Measurements from ENCODE around the gene ZDHHC19. TPM values are rescaled to one million over a fixed set of nuclear protein-coding genes. Genes with fewer than 3 reads are reported as not detected.
"Not testable (repeated sequence)": the region's sequence is repeated elsewhere in the genome, so short reads cannot be mapped to it uniquely, and the experiment has no call there.

Gene ZDHHC19
- total RNA-seq, 1 donor from 2014 or later, result not detected

DNA sequence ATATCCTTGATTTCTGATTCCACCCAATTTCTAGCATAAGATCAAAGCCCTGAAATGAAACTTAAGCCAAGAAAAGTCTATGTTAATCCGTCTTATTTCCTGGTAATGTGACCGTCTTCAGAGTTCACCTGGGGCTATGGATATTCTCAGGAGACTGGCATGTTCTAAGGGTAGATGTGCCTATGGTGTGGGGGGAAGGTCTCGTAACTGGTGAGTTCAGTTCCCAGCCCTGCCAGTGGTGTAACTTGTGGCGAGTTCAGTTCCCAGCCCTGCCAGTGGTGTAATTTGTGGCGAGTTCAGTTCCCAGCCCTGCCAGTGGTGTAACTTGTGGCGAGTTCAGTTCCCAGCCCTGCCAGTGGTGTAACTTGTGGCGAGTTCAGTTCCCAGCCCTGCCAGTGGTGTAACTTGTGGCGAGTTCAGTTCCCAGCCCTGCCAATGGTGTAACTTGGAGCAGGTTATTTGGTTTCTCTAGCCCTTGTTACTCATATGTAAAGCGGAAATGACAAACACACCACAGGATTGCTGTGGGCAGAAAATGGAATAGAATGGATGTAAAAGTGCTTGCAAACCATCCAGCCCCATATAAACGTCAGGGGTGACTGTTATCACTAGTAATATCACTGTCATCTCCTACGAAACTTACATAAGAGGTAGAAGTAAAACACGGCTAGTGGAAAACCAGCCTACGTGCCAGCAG is 35.6 kb upstream of the ZDHHC19 start:
- peak; percentile 36 for ATAC-seq
- H3K36me3 ChIP-seq, result peaks cover 38% of the 10 kb centered on the region
- no peaks in the 10 kb centered on the region for H3K27me3 ChIP-seq
- H3K4me1 ChIP-seq, result no peaks in the 10 kb centered on the region
- no peak overlapping the region for H3K4me3 ChIP-seq
- H3K27ac ChIP-seq, result no peak overlapping the region
- TF ChIP-seq, protein P1, sequence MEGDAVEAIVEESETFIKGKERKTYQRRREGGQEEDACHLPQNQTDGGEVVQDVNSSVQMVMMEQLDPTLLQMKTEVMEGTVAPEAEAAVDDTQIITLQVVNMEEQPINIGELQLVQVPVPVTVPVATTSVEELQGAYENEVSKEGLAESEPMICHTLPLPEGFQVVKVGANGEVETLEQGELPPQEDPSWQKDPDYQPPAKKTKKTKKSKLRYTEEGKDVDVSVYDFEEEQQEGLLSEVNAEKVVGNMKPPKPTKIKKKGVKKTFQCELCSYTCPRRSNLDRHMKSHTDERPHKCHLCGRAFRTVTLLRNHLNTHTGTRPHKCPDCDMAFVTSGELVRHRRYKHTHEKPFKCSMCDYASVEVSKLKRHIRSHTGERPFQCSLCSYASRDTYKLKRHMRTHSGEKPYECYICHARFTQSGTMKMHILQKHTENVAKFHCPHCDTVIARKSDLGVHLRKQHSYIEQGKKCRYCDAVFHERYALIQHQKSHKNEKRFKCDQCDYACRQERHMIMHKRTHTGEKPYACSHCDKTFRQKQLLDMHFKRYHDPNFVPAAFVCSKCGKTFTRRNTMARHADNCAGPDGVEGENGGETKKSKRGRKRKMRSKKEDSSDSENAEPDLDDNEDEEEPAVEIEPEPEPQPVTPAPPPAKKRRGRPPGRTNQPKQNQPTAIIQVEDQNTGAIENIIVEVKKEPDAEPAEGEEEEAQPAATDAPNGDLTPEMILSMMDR (IDR thresholded peaks at IDR 0.05), result no peak
- no peak for DNase-seq
- intact Hi-C loops (cut with DNase I), result no loop called here
- no peaks in the 10 kb centered on the region for H3K9me3 ChIP-seq

DNA sequence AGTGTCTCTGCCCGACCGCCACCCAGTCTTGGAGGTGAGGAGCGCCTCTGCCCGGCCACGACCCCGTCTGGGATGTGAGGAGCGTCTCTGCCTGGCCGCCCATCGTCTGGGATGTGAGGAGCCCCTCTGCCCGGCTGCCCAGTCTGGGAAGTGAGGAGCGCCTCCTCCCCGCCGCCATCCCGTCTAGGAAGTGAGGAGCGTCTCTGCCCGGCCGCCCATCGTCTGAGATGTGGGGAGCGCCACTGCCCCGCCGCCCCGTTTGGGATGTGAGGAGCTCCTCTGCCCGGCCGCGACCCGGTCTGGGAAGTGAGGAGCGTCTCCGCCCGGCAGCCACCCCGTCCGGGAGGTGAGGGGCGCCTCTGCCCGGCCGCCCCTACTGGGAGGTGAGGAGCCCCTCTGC is 33.0 kb upstream of the ZDHHC19 start:
- DNase-seq; H3K27me3 ChIP-seq; H3K27ac ChIP-seq; H3K4me1 ChIP-seq; intact Hi-C loops (cut with DNase I); H3K4me3 ChIP-seq; ATAC-seq; H3K9me3 ChIP-seq: not testable (repeated sequence)
- H3K36me3 ChIP-seq, result peaks cover 64% of the 10 kb centered on the region

DNA sequence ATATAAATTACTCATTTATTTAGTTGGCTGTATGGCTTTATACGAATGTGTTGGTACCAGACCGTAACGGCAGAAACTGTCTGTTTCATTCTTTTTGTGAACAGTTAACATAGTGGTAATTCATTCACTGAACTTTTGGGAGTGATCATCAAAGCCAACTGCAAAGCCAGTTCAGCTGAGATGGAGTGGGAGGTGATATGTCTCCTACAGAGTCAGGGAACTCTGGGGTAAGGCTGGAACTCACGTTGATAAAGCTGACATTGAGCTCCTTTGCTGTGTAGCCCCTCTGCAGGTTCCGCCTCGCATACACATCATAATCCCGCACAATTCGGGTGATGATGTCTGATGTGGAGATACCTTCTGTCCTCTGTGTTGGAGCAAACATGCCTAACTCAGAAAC is 30.5 kb upstream of the ZDHHC19 start:
- peaks cover 71% of the 10 kb centered on the region for H3K36me3 ChIP-seq
- H3K27me3 ChIP-seq, result no peaks in the 10 kb centered on the region
- H3K4me3 ChIP-seq, result no peak overlapping the region
- no peaks in the 10 kb centered on the region for H3K4me1 ChIP-seq
- H3K9me3 ChIP-seq, result no peaks in the 10 kb centered on the region
- ATAC-seq, result no peak
- no peak for DNase-seq
- no peak overlapping the region for H3K27ac ChIP-seq
- TF ChIP-seq, protein P1 (IDR thresholded peaks at IDR 0.05), result no peak
- intact Hi-C loops (cut with DNase I), result no loop called here

DNA sequence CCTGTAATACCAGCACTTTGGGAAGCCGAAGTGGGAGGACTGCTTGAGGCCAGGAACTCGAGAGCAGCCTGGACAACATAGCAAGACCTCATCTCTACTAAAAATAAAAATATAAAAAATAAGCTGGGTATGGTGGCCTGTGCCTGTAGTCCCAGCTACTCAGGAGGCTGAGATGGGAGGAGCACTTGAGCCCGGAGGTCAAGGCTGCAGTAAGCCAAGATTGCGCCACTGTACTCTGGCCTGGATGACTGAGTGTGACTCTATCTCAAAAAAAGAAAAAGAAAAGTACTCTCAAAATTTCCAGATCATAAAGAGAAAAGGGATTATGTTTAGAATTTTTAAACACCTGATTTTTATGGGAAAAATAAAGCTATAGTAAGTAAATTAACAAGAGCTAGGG is 29.2 kb upstream of the ZDHHC19 start:
- no peak for DNase-seq
- Histone ChIP-seq H3K4me3 (no peak overlapping the region), H3K4me1 (no peaks in the 10 kb centered on the region), H3K27me3 (no peaks in the 10 kb centered on the region), H3K36me3 (peaks cover 60% of the 10 kb centered on the region), H3K9me3 (no peaks in the 10 kb centered on the region), H3K27ac (no peak overlapping the region)
- ATAC-seq, result no peak
- TF ChIP-seq, protein P1 (IDR thresholded peaks at IDR 0.05), result no peak
- intact Hi-C loops (cut with DNase I), result no loop called here

DNA sequence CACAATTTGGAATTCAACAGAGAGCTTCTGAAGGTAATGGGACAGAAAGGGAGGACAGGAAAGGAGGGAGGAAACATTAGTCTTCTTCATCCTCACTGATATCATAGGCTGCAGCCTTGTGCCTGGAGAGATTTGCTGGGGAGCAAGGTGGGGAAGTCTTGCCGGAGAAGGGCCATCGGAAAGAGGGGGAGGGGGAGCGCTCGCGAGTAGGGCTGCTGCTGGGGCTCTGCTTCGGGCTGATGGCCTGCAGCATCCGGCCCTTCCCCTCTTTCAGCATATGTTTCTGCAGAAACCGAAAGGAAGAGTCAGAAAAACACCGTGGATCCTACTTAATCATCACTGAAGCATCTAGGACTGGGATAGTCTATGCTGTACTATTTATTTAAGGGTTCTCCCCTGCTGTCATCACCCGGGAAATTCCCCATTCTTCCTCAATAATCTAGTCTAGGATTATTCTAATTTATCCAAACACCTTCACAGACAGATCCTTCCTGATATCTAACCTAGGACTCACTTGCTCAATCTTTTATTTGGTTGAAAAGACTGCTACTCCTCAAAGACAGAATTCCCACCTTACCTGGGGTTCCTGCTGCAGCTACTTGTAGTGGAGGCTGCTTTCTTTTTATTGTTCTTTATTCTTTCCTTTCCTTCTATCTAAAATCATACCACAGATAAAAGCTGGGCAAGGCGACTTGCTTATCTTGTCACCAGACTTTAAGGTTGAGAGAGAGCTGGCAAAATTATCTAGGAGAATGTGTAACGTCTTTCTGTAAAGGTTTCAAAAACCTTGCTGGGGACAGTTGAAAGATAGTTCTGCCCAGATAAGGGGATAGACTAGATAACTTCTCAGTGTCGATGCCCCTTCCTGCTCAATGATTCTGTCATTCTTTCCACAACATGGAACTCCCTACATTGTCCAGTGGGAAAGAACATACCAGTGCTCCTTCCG is 27.7 kb upstream of the ZDHHC19 start:
- Histone ChIP-seq H3K4me3 (no peak overlapping the region), H3K36me3 (peaks cover 57% of the 10 kb centered on the region), H3K27ac (no peak overlapping the region), H3K9me3 (no peaks in the 10 kb centered on the region), H3K27me3 (no peaks in the 10 kb centered on the region), H3K4me1 (no peaks in the 10 kb centered on the region)
- no peak for ATAC-seq
- TF ChIP-seq, protein P1 (IDR thresholded peaks at IDR 0.05), result no peak
- intact Hi-C loops (cut with DNase I), result no loop called here
- DNase-seq, result no peak

DNA sequence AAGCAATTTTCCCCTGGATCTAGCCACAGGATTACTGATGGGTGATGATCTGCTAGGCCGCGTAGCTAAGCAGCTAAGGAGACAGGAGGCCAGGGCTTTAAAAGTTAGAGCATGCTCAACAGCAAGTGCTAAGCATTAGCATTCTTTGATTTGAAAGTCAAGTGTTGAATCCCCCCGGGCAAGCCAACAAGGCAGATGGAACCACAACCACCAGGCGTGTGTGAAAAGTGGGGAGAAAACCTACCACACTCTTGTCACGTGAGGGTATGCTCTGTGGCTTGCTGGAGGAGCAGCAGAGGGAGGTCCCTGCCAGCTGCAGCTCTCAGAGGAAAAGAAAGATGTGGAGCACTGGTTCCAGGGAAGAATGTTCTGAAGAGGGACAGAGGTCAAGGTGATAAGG is 26.0 kb upstream of the ZDHHC19 start:
- DNase-seq (no peak), ATAC-seq (no peak)
- intact Hi-C loops (cut with DNase I), result no loop called here
- Histone ChIP-seq H3K36me3 (peaks cover 58% of the 10 kb centered on the region), H3K27ac (no peak overlapping the region), H3K27me3 (no peaks in the 10 kb centered on the region), H3K4me1 (no peaks in the 10 kb centered on the region), H3K4me3 (no peak overlapping the region), H3K9me3 (no peaks in the 10 kb centered on the region)
- TF ChIP-seq, protein P1 (IDR thresholded peaks at IDR 0.05), result no peak

Measured in upper lobe of right lung (tissue), 1 donor.